Parathyroid adenoma (tissue), 2 donors: ENCODE results near the gene SCYL3.

Source experiments
- H2AFZ ChIP-seq: fragments of 300-600 bp; sonication (generic); one replicate; pipeline ENCODE4 v1.7.0; 2017; ENCODE audit warnings: antibody characterized with exemption, mild to moderate bottlenecking
- H3K27ac ChIP-seq: fragments of 300-600 bp; sonication (generic); one replicate; pipeline ENCODE4 v1.7.0; 2017
- H3K27me3 ChIP-seq: fragments of 300-600 bp; sonication (generic); one replicate; pipeline ENCODE4 v1.7.0; 2017; ENCODE audit warnings: low read length; ENCODE audit not compliant: control insufficient read depth, insufficient read depth
- H3K36me3 ChIP-seq: fragments of 300-600 bp; sonication (generic); one replicate; pipeline ENCODE4 v1.7.0; 2017; ENCODE audit warnings: low read length; ENCODE audit not compliant: control insufficient read depth, insufficient read depth
- H3K4me1 ChIP-seq: fragments of 300-600 bp; sonication (generic); one replicate; pipeline ENCODE4 v1.7.0; 2017; ENCODE audit warnings: control low read depth
- H3K4me2 ChIP-seq: fragments of 300-600 bp; sonication (generic); one replicate; pipeline ENCODE4 v1.7.0; 2017; ENCODE audit warnings: low read length
- H3K4me3 ChIP-seq: fragments of 300-600 bp; sonication (generic); one replicate; pipeline ENCODE4 v1.7.0; 2017; ENCODE audit warnings: low read depth, low read length
- H3K79me2 ChIP-seq: fragments of 300-600 bp; sonication (generic); one replicate; pipeline ENCODE4 v1.7.0; 2017; ENCODE audit warnings: control low read depth
- H3K9ac ChIP-seq: fragments of 300-600 bp; sonication (generic); one replicate; pipeline ENCODE4 v1.7.0; 2017; ENCODE audit warnings: mild to moderate bottlenecking
- H3K9me3 ChIP-seq: fragments of 300-600 bp; sonication (generic); one replicate; pipeline ENCODE4 v1.7.0; 2017; ENCODE audit warnings: low read length; ENCODE audit not compliant: control insufficient read depth
- CTCF ChIP-seq: fragments of 300-600 bp; sonication (generic); IDR thresholded peaks from one replicate; pipeline ENCODE4 v1.7.0; 2017; ENCODE audit warnings: antibody characterized with exemption, mild to moderate bottlenecking
- donor health status: primary hyperparathyroidism.

Gene SCYL3

GRCh38 chr1:169884634-169885033 is 9.1 kb downstream of the SCYL3 start:
- TF ChIP-seq CTCF, result no peak
- Histone ChIP-seq H3K36me3 (no peaks in the 10 kb centered on the region), H3K4me1 (no peaks in the 10 kb centered on the region)

GRCh38 chr1:169882039-169882511 is 11.6 kb downstream of the SCYL3 start:
- Histone ChIP-seq H3K36me3 (no peaks in the 10 kb centered on the region), H3K9me3 (no peaks in the 10 kb centered on the region)

More at GRCh38 chr1:169884634-169885033, 9.1 kb downstream of the SCYL3 start:
- H3K9me3 ChIP-seq, result no peaks in the 10 kb centered on the region
- no peaks in the 10 kb centered on the region for H3K27me3 ChIP-seq
- no peak overlapping the region for H3K4me3 ChIP-seq
- H2AFZ ChIP-seq, result no peak overlapping the region
- no peak overlapping the region for H3K9ac ChIP-seq
- peaks cover 18% of the 10 kb centered on the region for H3K79me2 ChIP-seq
- no peak overlapping the region for H3K27ac ChIP-seq
- no peak overlapping the region for H3K4me2 ChIP-seq

GRCh38 chr1:169879034-169879840 is 14.5 kb downstream of the SCYL3 start:
- Histone ChIP-seq H3K36me3 (no peaks in the 10 kb centered on the region), H3K27me3 (no peaks in the 10 kb centered on the region), H2AFZ (no peak overlapping the region), H3K9me3 (no peaks in the 10 kb centered on the region), H3K27ac (no peak overlapping the region), H3K4me3 (no peak overlapping the region), H3K79me2 (peaks cover 15% of the 10 kb centered on the region), H3K4me2 (no peak overlapping the region), H3K4me1 (no peaks in the 10 kb centered on the region), H3K9ac (no peak overlapping the region)
- TF ChIP-seq CTCF, result no peak

More at GRCh38 chr1:169882039-169882511, 11.6 kb downstream of the SCYL3 start:
- no peak overlapping the region for H3K27ac ChIP-seq
- H3K4me2 ChIP-seq, result no peak overlapping the region
- no peaks in the 10 kb centered on the region for H3K27me3 ChIP-seq
- TF ChIP-seq CTCF, result no peak
- H3K79me2 ChIP-seq, result peaks cover 16% of the 10 kb centered on the region
- no peak overlapping the region for H2AFZ ChIP-seq
- no peak overlapping the region for H3K4me3 ChIP-seq
- H3K9ac ChIP-seq, result no peak overlapping the region
- H3K4me1 ChIP-seq, result no peaks in the 10 kb centered on the region

GRCh38 chr1:169878498-169878897 is 15.2 kb downstream of the SCYL3 start:
- Histone ChIP-seq H2AFZ (no peak overlapping the region), H3K4me1 (no peaks in the 10 kb centered on the region), H3K79me2 (peaks cover 15% of the 10 kb centered on the region), H3K9me3 (no peaks in the 10 kb centered on the region), H3K9ac (no peak overlapping the region), H3K4me2 (peak overlapping the region; percentile 34), H3K36me3 (no peaks in the 10 kb centered on the region), H3K4me3 (no peak overlapping the region), H3K27me3 (no peaks in the 10 kb centered on the region), H3K27ac (no peak overlapping the region)
- no peak for TF ChIP-seq CTCF
